ENCODE results near the gene EFCAB8.

GRCh38 chr20:32896521-32897280, 38.0 kb downstream of the EFCAB8 start:
- TF ChIP-seq, protein P1, sequence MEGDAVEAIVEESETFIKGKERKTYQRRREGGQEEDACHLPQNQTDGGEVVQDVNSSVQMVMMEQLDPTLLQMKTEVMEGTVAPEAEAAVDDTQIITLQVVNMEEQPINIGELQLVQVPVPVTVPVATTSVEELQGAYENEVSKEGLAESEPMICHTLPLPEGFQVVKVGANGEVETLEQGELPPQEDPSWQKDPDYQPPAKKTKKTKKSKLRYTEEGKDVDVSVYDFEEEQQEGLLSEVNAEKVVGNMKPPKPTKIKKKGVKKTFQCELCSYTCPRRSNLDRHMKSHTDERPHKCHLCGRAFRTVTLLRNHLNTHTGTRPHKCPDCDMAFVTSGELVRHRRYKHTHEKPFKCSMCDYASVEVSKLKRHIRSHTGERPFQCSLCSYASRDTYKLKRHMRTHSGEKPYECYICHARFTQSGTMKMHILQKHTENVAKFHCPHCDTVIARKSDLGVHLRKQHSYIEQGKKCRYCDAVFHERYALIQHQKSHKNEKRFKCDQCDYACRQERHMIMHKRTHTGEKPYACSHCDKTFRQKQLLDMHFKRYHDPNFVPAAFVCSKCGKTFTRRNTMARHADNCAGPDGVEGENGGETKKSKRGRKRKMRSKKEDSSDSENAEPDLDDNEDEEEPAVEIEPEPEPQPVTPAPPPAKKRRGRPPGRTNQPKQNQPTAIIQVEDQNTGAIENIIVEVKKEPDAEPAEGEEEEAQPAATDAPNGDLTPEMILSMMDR (IDR thresholded peaks at IDR 0.05; ENCODE audit: low read depth, low read length), result no peak
- TF ChIP-seq POLR2A (IDR thresholded peaks at IDR 0.05; ENCODE audit: extremely low read depth, insufficient read length), result no peak
- TF ChIP-seq, protein P2, sequence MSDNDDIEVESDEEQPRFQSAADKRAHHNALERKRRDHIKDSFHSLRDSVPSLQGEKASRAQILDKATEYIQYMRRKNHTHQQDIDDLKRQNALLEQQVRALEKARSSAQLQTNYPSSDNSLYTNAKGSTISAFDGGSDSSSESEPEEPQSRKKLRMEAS (IDR thresholded peaks at IDR 0.05; ENCODE audit: low read depth, low read length), result no peak

Measured in NB4 (cell line).